GM18909 (cell line): ENCODE measurements around the gene BCL7C.
"Not testable (repeated sequence)": the region's sequence is repeated elsewhere in the genome, so short reads cannot be mapped to it uniquely, and the experiment has no call there.

Experiments used
- ATAC-seq: cut with Tn5 transposase; IDR thresholded peaks from one replicate; pipeline ENCODE4 v1.9.1; 2021; ENCODE audit warnings: mild to moderate bottlenecking; ENCODE audit not compliant: unreplicated experiment, poor library complexity

Gene BCL7C

GRCh38 chr16:30896261-30896888 lies 2.5 kb upstream of the BCL7C start, which contains the start of gene CTF1:
Gene CTF1, plus strand, starts transcription at chr16:30896614. Its CDS starts 30 bp downstream, at chr16:30896644.
- ATAC-seq = no peak

GRCh38 chr16:30895627-30896260 lies 1.9 kb upstream of the BCL7C start:
- ATAC-seq = no peak

GRCh38 chr16:30894540-30895368 lies 877 bp upstream of the BCL7C start:
- no peak for ATAC-seq

GRCh38 chr16:30893417-30893743 lies 497 bp downstream of the BCL7C start:
- peak; percentile 14 for ATAC-seq

- ATAC-seq = no peak
These were observed 1.0 kb downstream of the BCL7C start for GRCh38 chr16:30892670-30893416.

- ATAC-seq = not testable (repeated sequence)
These were observed 2.6 kb downstream of the BCL7C start for GRCh38 chr16:30891043-30891823.

- ATAC-seq = no peak
These were observed 4.2 kb downstream of the BCL7C start for GRCh38 chr16:30889721-30890120.

GRCh38 chr16:30888856-30889499 lies 4.9 kb downstream of the BCL7C start:
- no peak for ATAC-seq

GRCh38 chr16:30887927-30888326 lies 6.0 kb downstream of the BCL7C start:
- ATAC-seq = no peak

GRCh38 chr16:30886145-30886544 lies 7.7 kb downstream of the BCL7C start:
- ATAC-seq = no peak

GRCh38 chr16:30885196-30885595 lies 8.7 kb downstream of the BCL7C start:
- no peak for ATAC-seq

- ATAC-seq = no peak
These were observed 9.1 kb downstream of the BCL7C start for GRCh38 chr16:30884760-30885159.

GRCh38 chr16:30882429-30883310 lies 11.2 kb downstream of the BCL7C start:
- no peak for ATAC-seq

GRCh38 chr16:30876867-30877266 lies 17.0 kb downstream of the BCL7C start:
- ATAC-seq = no peak

- no peak for ATAC-seq
These were observed 17.7 kb downstream of the BCL7C start for GRCh38 chr16:30875871-30876801.

GRCh38 chr16:30874821-30875717 lies 18.8 kb downstream of the BCL7C start:
- peak; percentile 86 for ATAC-seq
